Measurements from ENCODE around the gene DENND10.

DNA sequence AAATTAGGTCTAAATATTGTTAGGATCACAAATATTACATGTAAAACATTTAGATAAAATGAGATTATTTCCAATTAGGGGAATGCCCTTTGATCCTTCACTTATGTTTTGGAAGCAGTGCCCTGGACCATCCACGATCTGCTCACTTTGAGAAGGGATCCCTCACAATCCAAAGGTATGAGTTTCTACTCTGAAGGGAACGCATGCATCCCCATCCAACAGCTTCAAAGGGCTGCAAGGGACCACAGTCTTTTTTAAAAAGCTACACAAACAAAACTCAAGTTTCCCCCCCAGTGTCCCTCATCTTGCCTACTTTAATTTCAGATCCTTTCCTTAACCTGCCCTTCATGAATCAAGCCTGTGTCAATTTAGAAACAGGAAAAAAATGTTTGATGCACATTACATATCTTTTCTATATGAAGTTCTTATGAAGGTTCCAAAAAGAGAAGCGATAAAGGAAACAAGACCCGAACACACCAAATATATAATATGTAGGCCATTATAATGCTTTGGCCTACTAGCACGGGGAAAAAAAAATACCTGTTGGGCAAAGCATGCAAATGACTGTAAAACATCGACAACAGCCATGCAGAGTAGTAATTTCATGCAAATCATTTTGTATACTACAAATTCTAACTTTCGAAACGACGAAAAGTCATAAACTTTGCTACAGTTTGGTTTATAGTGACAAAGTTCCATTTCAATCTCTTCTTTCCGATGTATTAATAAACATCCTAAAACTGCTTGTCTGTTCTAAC lies 25.3 kb upstream of the DENND10 start:
- TF ChIP-seq YY1 (IDR thresholded peaks at IDR 0.05; ENCODE audit: insufficient read depth, insufficient read length) (no peak), SUZ12 (IDR thresholded peaks at IDR 0.05; ENCODE audit: extremely low read depth, insufficient read depth, insufficient read length) (no peak), ZNF274 (IDR thresholded peaks at IDR 0.05; ENCODE audit: low read depth, low read length) (no peak)

All from NT2/D1 (cell line).